Pancreas (tissue), 10 donors: Measurements from ENCODE around the gene CTSE. TPM values are rescaled to one million over a fixed set of nuclear protein-coding genes. Genes with fewer than 3 reads are reported as not detected.
"Not testable (repeated sequence)": the region's sequence is repeated elsewhere in the genome, so short reads cannot be mapped to it uniquely, and the experiment has no call there.

Source experiments
- ATAC-seq, 4 donors: fragments of 200-7000 bp; cut with Tn5 transposase; one replicate each; pipeline versions ENCODE4 v1.8.0 to v1.9.1; 2020; ENCODE audit warnings: mild to moderate bottlenecking in 4 of 4, moderate library complexity in 4 of 4
- DNase-seq, 6 donors: peaks; one replicate each; pipeline ENCODE4 v3.0.0-alpha.2; 2020
- FAIRE-seq: peaks from 2 replicates; lab custom pipeline; 2012; peaks lifted over from hg19 to GRCh38; lab: Jason Lieb, UNC
- H3K27ac ChIP-seq, 4 donors: fragments of 200-600 bp; sonication (generic); 1 replicate in 3 of 4; 2 replicates in 1 of 4; pipeline versions ENCODE4 v1.5.0 to v1.8.0; 2020
- H3K27me3 ChIP-seq, 4 donors: fragments of 200-600 bp; one replicate each; pipeline ENCODE4 v1.8.0; 2021
- H3K36me3 ChIP-seq, 3 donors: fragments of 200-600 bp; sonication (generic) in 1 of 3; one replicate each; pipeline versions ENCODE4 v1.5.0 to v1.8.0; 2020 to 2021
- H3K4me1 ChIP-seq, 3 donors: fragments of 200-600 bp; one replicate each; pipeline ENCODE4 v1.8.0; 2021
- H3K4me3 ChIP-seq, 4 donors: fragments of 200-600 bp; sonication (generic) in 2 of 4; one replicate each; pipeline versions ENCODE4 v1.5.0 to v1.8.0; 2020 to 2021
- H3K9me3 ChIP-seq, 4 donors: fragments of 200-600 bp; one replicate each; pipeline ENCODE4 v1.8.0; 2021
- CTCF ChIP-seq, 4 donors: fragments of 200-600 bp; sonication (generic) in 3 of 4; IDR thresholded peaks; one replicate each; pipeline versions ENCODE4 v1.5.0 to v1.8.0; 2021; ENCODE audit warnings: antibody characterized with exemption in 4 of 4
- WGBS, 2 donors: extraction: QIAGEN DNeasy Blood & Tissue Kit; methylation state at CpG; one replicate each; pipeline ENCODE4 v1.1.7; 2013; 5-methylcytosine and 5-hydroxymethylcytosine counted together
- intact Hi-C, 3 donors: fragments of 100-400 bp; cut with DNase I; formaldehyde crosslinking; loops; one replicate each; pipeline versions ENCODE4 v1.11.1 to v1.14.2; 2022
- polyA plus RNA-seq, 2 donors: library from polyadenylated mRNA; stranded (reverse); fragments of 200-250 nt; gene quantifications; one replicate each; pipeline ENCODE4 v1.2.3, GENCODE V29; 2013
- total RNA-seq, 6 donors: library from RNA; stranded (reverse); fragmentation: NEBNext Ultra II Directional in 4 of 6; extraction: Animal tissue kit (Norgen Biotek cat#: 25700) in 4 of 6; gene quantifications; one replicate each; pipeline versions ENCODE4 v1.2.1 to v1.2.4, GENCODE V29; 2021 to 2023
- donor health status: healthy with polysubstance abuse.
- donor health status: DM: no; HTN: no; CAD: no; lungs with moderate emphysema.
- donor health status: DM: no; HTN: no; CAD: no.
- donor health status: control.
- donor health status: control.
- donor health status: Bipolar disorder and iron deficiency.
- donor health status: DM: yes; HTN: yes; CAD: no.
- donor health status: DM: no; HTN: no; CAD: no.
- donor health status: DM: no; HTN: no; CAD: no.
- donor health status: DM: yes; HTN: yes; CAD: no.

CTSE gene
- total and polyA plus RNA-seq, 8 donors = 0.51 to 42.4 (median 2.6) TPM

DNA sequence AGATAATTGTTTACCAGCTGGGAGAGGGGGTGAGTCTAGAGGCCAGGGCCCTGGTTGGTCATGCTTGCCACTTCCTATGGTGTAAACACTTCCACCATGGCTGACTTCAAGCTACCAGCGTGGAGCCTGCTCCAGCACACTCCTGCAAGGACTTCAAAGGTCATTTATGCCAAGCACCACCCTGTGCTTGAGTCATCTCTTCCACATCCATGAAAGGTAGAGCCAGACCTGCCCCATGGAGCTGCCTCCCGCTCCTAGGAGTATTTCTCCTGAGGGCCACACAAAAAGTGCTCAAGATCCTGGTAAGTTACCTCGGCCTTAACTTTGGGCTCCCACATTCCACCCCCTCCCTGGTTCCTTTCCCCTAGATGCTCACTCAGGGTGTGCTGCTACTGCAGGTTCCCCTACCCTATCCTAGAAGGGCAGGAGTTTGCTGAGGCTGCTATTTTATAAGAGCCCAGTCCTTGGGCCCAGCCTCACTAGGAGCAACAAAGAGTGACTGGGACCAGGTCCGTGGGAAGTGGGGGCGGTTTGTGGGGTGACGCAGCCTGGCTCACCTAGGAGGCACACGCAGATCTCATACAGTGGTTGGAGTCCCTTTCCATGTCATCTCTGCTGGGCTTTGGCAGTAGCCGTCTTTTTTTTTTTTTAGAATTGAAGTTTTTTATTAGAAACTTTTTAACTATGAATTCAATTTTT lies 22.9 kb downstream of the CTSE start:
- DNase-seq = peak in 1 of 6 donors; percentile 12
- 87 to 89% methylated on average over 8 of the region's 8 CpGs for WGBS, 2 donors
- no peaks in the 10 kb centered on the region for H3K36me3 ChIP-seq

GRCh38 chr1:205998457-205999241 lies 25.0 kb downstream of the CTSE start:
- ATAC-seq = no peak
- intact Hi-C loops = no loop called here

More for the DNA sequence above, 22.9 kb downstream of the CTSE start:
- Histone ChIP-seq H3K27me3 (no peaks in the 10 kb centered on the region), H3K9me3 (no peaks in the 10 kb centered on the region), H3K27ac (no peak overlapping the region), H3K4me3 (no peak overlapping the region), H3K4me1 (no peaks in the 10 kb centered on the region)
- intact Hi-C loops = no loop called here
- FAIRE-seq = no peak
- ATAC-seq = no peak
- no peak for TF ChIP-seq CTCF (IDR thresholded peaks at IDR 0.05)

DNA sequence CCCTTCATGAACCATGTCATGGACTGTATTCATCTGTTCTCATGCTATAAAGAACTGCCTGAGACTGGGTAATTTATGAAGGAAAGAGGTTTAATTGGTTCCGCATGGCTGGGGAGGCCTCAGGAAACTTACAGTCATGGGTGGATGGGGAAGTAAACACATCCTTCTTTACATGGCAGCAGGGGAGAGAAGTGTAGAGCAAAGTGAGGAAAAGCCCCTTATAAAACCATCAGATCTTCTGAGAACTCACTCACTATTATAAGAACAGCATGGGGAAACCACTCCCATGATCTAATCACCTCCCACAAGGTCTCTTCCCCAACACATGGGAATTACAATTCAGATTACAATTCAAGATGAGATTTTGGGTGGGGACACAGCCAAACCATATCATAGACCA lies 27.1 kb downstream of the CTSE start:
- H3K36me3 ChIP-seq, H3K4me3 ChIP-seq, FAIRE-seq, H3K27ac ChIP-seq, intact Hi-C loops, DNase-seq, H3K4me1 ChIP-seq, H3K9me3 ChIP-seq, ATAC-seq, H3K27me3 ChIP-seq: not testable (repeated sequence)
- 92 to 93% methylated on average over 1 of the region's 1 CpG for WGBS, 2 donors

More at GRCh38 chr1:205998457-205999241, 25.0 kb downstream of the CTSE start:
- FAIRE-seq (no peak), DNase-seq (peak in 1 of 6 donors; percentile 5)
- WGBS, 2 donors = 80 to 86% methylated on average over 13 of the region's 13 CpGs
- H3K27me3 ChIP-seq = no peaks in the 10 kb centered on the region
- H3K4me1 ChIP-seq = no peaks in the 10 kb centered on the region
- H3K4me3 ChIP-seq = no peak overlapping the region
- H3K9me3 ChIP-seq = no peaks in the 10 kb centered on the region
- H3K27ac ChIP-seq = no peak overlapping the region
- TF ChIP-seq CTCF (IDR thresholded peaks at IDR 0.05) = no peak
- H3K36me3 ChIP-seq = no peaks in the 10 kb centered on the region

DNA sequence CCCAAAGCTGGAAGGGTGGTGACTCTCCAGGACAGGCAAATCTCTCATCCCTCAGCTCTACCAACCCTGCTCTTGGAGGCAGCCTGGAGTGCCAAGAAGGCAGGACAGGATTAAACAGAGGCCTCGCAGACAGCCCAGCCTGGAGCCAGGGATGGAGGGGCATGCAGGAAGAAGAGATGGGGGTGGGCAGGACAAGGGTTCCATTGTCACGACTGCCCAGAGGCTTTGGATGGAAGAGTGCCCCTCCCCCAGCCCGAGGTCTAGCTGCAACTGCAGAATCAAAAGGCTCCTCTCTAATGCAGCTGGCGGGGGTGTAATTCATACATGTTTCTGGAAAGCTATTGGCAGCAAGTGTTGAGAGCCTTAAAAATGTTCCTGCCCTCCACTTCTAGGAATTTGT lies 29.3 kb downstream of the CTSE start:
- Histone ChIP-seq H3K27ac (no peak overlapping the region), H3K36me3 (no peaks in the 10 kb centered on the region), H3K9me3 (no peaks in the 10 kb centered on the region), H3K4me3 (no peak overlapping the region), H3K27me3 (no peaks in the 10 kb centered on the region), H3K4me1 (no peaks in the 10 kb centered on the region)
- DNase-seq = peak in 1 of 6 donors; percentile 9
- intact Hi-C loops = no loop called here
- 53 to 65% methylated on average over 4 of the region's 4 CpGs for WGBS, 2 donors
- ATAC-seq = no peak
- TF ChIP-seq CTCF (IDR thresholded peaks at IDR 0.05) = no peak
- no peak for FAIRE-seq

DNA sequence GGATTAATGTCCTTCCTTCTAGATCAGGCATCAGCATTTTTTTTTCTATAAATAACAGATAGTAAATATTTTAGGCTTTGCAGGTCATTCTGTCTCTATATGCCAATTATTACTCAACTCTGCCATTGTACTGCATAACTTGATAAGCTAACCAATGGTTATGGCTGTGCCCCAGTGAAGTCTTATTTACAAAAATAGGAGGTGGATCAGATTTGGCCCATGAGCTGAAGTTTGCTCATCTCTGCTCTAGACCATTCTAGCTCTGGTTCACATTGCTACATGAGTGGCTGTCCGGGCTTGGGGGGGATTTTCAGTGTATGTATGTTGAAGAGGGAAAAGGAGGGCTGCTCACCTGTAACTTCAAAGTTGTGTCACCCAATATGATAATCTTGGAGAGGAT lies 30.6 kb downstream of the CTSE start:
- Histone ChIP-seq H3K4me3 (no peak overlapping the region), H3K4me1 (no peaks in the 10 kb centered on the region), H3K9me3 (no peaks in the 10 kb centered on the region), H3K27me3 (no peaks in the 10 kb centered on the region), H3K27ac (no peak overlapping the region), H3K36me3 (no peaks in the 10 kb centered on the region)
- 38 to 88% methylated on average over 1 of the region's 1 CpG for WGBS, 2 donors
- no peak for TF ChIP-seq CTCF (IDR thresholded peaks at IDR 0.05)
- ATAC-seq = no peak
- no peak for DNase-seq
- intact Hi-C loops = no loop called here
- no peak for FAIRE-seq
